Sigmoid colon (tissue), 7 donors: ENCODE measurements around the gene SMAD6. TPM values are rescaled to one million over a fixed set of nuclear protein-coding genes. Genes with fewer than 3 reads are reported as not detected.
A peak's percentile ranks its signal among the peaks of the same experiment; 100 is the strongest.

ENCODE experiments used
- DNase-seq: peaks from one replicate; pipeline ENCODE4 v3.0.0-alpha.2; 2019
- H3K27ac ChIP-seq, 4 donors: fragments of 200-600 bp; sonication (generic); one replicate each; pipeline ENCODE4 v1.5.1; 2016 to 2019; ENCODE audit warnings: mild to moderate bottlenecking in 1 of 4
- H3K27me3 ChIP-seq, 3 donors: fragments of 200-600 bp; sonication (generic); one replicate each; pipeline ENCODE4 v1.5.1; 2019; ENCODE audit warnings: mild to moderate bottlenecking in 1 of 3
- H3K36me3 ChIP-seq, 4 donors: fragments of 200-600 bp; sonication (generic); one replicate each; pipeline ENCODE4 v1.5.1; 2016 to 2019
- H3K4me1 ChIP-seq, 4 donors: fragments of 200-600 bp; sonication (generic); one replicate each; pipeline ENCODE4 v1.5.1; 2017 to 2019
- H3K4me3 ChIP-seq, 4 donors: fragments of 200-600 bp; sonication (generic); one replicate each; pipeline ENCODE4 v1.5.1; 2017 to 2019; ENCODE audit warnings: mild to moderate bottlenecking in 2 of 4, moderate library complexity in 1 of 4
- H3K9me3 ChIP-seq, 4 donors: fragments of 200-600 bp in 3 of 4; sonication (generic) in 3 of 4; one replicate each; pipeline versions ENCODE4 v1.5.1 to v1.6.1; 2013 to 2019
- EP300 ChIP-seq, 4 donors: sonication (generic); formaldehyde crosslinking; IDR thresholded peaks; one replicate each; pipeline ENCODE4 v1.6.1; 2017; ENCODE audit warnings: antibody characterized with exemption in 4 of 4
- POLR2A ChIP-seq, 2 donors: fragments of 450-650 bp; IDR thresholded peaks; one replicate each; pipeline ENCODE4 v1.6.1; 2016; ENCODE audit warnings: antibody characterized with exemption in 2 of 2, mild to moderate bottlenecking in 2 of 2, moderate library complexity in 2 of 2
- POLR2AphosphoS5 ChIP-seq, 4 donors: sonication (generic); formaldehyde crosslinking; IDR thresholded peaks; one replicate each; pipeline ENCODE4 v1.6.1; 2017; ENCODE audit warnings: antibody characterized with exemption in 4 of 4
- WGBS, 2 donors: extraction: QIAGEN DNeasy Blood & Tissue Kit; methylation state at CpG; one replicate each; pipeline ENCODE4 v1.1.7; 2013; 5-methylcytosine and 5-hydroxymethylcytosine counted together
- intact Hi-C: fragments of 100-400 bp; cut with DNase I; formaldehyde crosslinking; loops from one replicate; pipeline ENCODE4 v1.15.1; 2023
- polyA plus RNA-seq, 3 donors: library from polyadenylated mRNA; stranded (reverse); fragments of 200-250 nt; gene quantifications; one replicate each; pipeline ENCODE4 v1.2.3, GENCODE V29; 2013
- total RNA-seq, 4 donors: library from RNA; depleted of rRNA; stranded (reverse); fragments of >200 nt; gene quantifications; one replicate each; pipeline ENCODE4 v1.1.0, GENCODE V29; 2016
- TF ChIP-seq, protein P1 (sequence below), 4 experiments: fragments of 450-650 bp in 3 of 4; fragments of 200-600 bp in 1 of 4; IDR thresholded peaks; one replicate each; pipeline ENCODE4 v1.5.1; 2016 to 2019; ENCODE audit warnings: antibody characterized with exemption in 4 of 4, mild to moderate bottlenecking in 3 of 4, moderate library complexity in 2 of 4
- donor health status: healthy with polysubstance abuse.
- donor health status: Bipolar disorder and iron deficiency.
- donor health status: healthy.

SMAD6 gene
- total and polyA plus RNA-seq, 7 donors = 1.8 to 9.2 (median 5.7) TPM

DNA sequence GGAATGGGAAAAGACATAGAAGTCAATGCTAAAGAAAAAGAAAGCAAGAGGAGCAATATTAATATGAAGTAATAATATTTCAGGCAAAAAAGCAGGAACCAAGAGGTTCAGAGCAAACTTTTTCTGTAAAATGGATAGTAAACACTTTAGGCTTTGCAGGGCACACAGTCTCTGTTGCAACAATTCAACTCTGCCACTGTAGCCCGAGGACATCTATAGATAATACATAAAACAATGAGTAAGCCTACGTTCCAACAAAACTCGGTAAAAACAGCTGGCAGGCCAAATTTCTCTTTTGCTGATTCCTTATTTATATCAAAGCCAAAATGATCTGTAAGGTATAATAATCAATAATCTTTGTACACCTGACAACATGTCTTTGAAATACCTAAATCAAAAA is 56.8 kb downstream of the SMAD6 start:
- no peaks in the 10 kb centered on the region for H3K36me3 ChIP-seq
- peaks cover 0 to 28% (median 23%) of the 10 kb centered on the region in 4 donors for H3K4me1 ChIP-seq
- TF ChIP-seq EP300 (IDR thresholded peaks at IDR 0.05) (no peak), POLR2AphosphoS5 (IDR thresholded peaks at IDR 0.05) (no peak), POLR2A (IDR thresholded peaks at IDR 0.05) (no peak)
- TF ChIP-seq, protein P1, sequence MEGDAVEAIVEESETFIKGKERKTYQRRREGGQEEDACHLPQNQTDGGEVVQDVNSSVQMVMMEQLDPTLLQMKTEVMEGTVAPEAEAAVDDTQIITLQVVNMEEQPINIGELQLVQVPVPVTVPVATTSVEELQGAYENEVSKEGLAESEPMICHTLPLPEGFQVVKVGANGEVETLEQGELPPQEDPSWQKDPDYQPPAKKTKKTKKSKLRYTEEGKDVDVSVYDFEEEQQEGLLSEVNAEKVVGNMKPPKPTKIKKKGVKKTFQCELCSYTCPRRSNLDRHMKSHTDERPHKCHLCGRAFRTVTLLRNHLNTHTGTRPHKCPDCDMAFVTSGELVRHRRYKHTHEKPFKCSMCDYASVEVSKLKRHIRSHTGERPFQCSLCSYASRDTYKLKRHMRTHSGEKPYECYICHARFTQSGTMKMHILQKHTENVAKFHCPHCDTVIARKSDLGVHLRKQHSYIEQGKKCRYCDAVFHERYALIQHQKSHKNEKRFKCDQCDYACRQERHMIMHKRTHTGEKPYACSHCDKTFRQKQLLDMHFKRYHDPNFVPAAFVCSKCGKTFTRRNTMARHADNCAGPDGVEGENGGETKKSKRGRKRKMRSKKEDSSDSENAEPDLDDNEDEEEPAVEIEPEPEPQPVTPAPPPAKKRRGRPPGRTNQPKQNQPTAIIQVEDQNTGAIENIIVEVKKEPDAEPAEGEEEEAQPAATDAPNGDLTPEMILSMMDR (IDR thresholded peaks at IDR 0.05) = no peak
- no peak overlapping the region for H3K4me3 ChIP-seq
- no peaks in the 10 kb centered on the region for H3K27me3 ChIP-seq
- no peak for DNase-seq
- peaks cover 0 to 3% (median 0%) of the 10 kb centered on the region in 4 donors for H3K9me3 ChIP-seq
- H3K27ac ChIP-seq = no peak overlapping the region
- intact Hi-C loops = no loop called here
- WGBS, 2 donors = 73 to 84% methylated on average over 3 of the region's 3 CpGs

DNA sequence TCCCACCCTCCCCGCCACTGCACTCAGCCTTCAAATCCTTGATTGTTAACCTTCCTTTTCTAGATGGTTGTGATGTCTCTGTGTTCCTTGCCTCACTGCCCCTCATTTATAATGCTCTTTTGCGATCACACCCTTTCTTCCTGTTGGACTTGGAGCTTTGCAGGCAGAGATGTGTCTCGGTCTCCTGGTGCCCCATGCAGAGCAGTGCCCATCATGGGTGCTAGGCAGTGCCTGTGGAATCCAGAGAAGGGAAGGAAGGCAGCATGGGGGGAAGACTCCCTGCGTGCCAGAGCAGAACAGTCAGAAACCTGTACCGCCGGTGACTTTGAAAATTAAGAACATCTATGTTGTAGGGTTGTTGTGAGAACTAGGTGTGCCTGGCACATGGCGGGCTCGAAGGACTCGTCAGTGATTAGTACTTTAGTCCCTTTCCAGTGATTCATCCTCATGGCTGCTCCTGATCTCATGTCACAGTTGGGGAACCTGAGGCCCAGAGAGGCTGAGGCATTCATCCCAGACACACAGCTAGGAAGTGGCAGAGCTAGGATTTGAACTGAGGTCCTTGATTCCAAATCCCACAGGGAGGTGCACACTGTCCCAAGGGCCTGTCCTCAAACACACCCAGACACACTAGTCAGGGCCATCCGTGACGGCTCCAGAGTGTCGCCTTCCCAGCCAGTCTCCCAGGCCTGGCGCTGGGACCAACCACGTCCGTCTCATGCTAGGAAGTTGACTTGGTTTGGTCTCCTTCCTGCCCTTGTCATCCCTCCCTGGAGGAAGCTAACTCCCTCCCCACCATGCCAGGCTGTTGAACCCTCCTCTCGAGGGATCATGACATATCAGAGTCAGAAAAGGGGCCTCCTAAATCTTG is 58.3 kb downstream of the SMAD6 start:
- Histone ChIP-seq H3K27me3 (no peaks in the 10 kb centered on the region), H3K36me3 (no peaks in the 10 kb centered on the region), H3K27ac (peak overlapping the region in 1 of 4 donors; percentile 74), H3K9me3 (no peaks in the 10 kb centered on the region), H3K4me3 (no peak overlapping the region), H3K4me1 (peaks cover 0 to 33% (median 26%) of the 10 kb centered on the region in 4 donors)
- peak; percentile 20 for DNase-seq
- intact Hi-C loops = no loop called here
- 81% methylated on average over 16 of the region's 16 CpGs for WGBS, 2 donors
- no peak for TF ChIP-seq POLR2AphosphoS5 (IDR thresholded peaks at IDR 0.05)
- TF ChIP-seq EP300 (IDR thresholded peaks at IDR 0.05) = no peak
- TF ChIP-seq, protein P1 (IDR thresholded peaks at IDR 0.05) = no peak
- no peak for TF ChIP-seq POLR2A (IDR thresholded peaks at IDR 0.05)

DNA sequence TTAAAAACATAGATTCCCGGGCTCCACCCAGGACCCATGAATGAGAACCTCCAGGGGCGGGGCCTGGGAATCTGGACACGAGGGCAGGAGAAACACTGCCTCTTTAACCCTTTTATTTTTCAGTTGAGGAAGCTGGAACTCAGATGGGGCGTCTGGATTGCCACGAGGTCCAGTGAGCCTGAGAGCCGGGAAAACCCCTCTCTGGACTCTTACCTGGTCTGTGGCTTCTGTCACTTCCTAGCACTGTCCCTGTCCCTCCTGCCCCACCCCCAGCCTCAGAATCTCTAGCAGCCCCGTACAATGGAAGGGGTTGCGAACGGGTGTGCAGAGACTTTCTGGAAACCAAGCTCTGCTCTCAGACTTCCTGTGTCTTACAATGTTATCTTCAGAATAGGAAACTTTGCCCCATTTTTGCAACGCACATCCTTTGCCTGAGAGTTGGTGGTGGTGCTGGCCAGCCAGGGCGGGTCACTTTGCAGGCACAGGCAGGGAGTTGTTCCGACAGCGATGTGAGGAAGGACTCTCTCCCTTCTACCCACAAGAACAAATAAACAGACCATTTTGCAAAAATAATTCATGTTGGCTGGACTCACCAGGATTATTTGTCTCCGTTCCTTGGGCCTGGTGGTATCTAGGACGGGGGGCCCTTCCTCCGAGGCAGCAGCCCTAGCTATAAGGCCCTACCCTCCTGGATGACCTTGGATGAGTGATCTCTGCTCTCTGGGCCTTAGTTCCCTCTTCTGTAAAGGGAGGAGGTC is 59.1 kb downstream of the SMAD6 start:
- H3K27ac ChIP-seq = peak overlapping the region in 2 of 4 donors; percentile 32 to 74
- no peak for TF ChIP-seq EP300 (IDR thresholded peaks at IDR 0.05)
- no peak for TF ChIP-seq POLR2AphosphoS5 (IDR thresholded peaks at IDR 0.05)
- no peak for TF ChIP-seq POLR2A (IDR thresholded peaks at IDR 0.05)
- TF ChIP-seq, protein P1 (IDR thresholded peaks at IDR 0.05) = no peak
- H3K27me3 ChIP-seq = no peaks in the 10 kb centered on the region
- peaks cover 0 to 41% (median 34%) of the 10 kb centered on the region in 4 donors for H3K4me1 ChIP-seq
- intact Hi-C loops = no loop called here
- H3K4me3 ChIP-seq = no peak overlapping the region
- no peaks in the 10 kb centered on the region for H3K36me3 ChIP-seq
- 44 to 48% methylated on average over 16 of the region's 16 CpGs for whole genome bisulfite sequencing, 2 donors
- no peaks in the 10 kb centered on the region for H3K9me3 ChIP-seq
- no peak for DNase-seq

DNA sequence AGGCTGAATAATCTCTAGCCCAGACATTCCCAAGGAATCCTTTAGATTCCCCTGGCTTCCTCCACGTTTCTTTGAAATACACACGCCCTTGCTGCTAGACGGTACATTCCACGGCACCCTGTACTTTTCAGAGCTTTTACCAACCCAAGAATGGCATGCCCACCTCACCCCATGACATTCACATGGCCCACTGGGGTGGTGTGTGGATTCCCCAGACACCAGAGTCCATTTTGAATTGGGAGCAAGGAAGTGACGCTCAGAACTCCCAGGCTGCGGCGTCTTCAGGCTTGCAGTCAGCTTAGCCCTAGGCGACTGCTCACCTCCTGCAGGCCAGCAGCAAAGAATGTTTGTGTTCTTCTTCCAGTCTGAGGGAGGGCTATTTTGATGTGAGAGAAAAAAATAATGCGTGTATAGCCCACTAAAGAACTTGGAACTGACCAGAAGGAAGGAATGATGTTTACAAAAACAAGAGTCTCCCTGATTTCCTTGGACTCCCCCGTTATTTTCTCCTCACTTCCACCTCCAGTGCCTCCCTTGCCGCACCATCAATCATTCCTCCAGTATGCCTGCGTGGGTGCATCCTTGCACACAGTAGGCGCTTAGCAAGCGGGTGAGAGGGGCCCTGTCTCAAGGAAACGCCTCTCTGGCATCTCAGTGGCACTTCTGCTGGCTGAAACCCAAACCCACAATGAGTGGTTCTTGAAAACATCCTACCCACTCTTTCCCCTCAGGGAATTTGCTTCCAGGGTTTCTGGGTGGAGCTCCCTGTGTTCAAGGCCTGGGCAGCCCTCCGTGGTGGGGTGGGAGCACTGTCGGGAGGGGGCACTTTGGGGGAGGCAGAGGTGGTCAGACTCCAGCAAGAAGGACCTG is 59.9 kb downstream of the SMAD6 start:
- intact Hi-C loops = no loop called here
- DNase-seq = no peak
- Histone ChIP-seq H3K27me3 (no peaks in the 10 kb centered on the region), H3K36me3 (no peaks in the 10 kb centered on the region), H3K4me1 (peaks cover 0 to 42% (median 40%) of the 10 kb centered on the region in 4 donors), H3K9me3 (no peaks in the 10 kb centered on the region), H3K4me3 (no peak overlapping the region), H3K27ac (peak overlapping the region in 2 of 4 donors; percentile 32 to 74)
- WGBS, 2 donors = 68 to 79% methylated on average over 17 of the region's 17 CpGs
- no peak for TF ChIP-seq POLR2AphosphoS5 (IDR thresholded peaks at IDR 0.05)
- TF ChIP-seq, protein P1 (IDR thresholded peaks at IDR 0.05) = no peak
